ENCODE results near the gene ZKSCAN7.

DNA sequence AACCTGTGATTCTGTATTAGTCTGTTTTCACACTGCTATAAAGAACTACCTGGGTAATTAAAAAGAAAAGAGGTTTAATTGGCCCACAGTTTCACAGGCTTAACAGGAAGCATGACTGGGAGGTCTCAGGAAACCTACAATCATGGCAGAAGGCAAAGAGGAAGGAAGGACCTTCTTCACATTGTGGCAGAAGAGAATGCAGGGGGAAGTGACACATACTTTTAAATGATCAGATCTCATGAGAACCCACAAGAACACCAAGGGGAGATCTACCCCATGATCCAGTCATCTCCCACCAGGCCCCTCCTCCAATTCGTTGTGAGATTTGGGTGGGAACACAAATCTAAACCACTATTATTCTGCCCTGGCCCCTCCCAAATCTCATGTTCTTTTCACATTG, 6.1 kb downstream of the ZKSCAN7 start:
- TF ChIP-seq POLR2A (IDR thresholded peaks at IDR 0.05), result no peak
- TF ChIP-seq, protein P1, sequence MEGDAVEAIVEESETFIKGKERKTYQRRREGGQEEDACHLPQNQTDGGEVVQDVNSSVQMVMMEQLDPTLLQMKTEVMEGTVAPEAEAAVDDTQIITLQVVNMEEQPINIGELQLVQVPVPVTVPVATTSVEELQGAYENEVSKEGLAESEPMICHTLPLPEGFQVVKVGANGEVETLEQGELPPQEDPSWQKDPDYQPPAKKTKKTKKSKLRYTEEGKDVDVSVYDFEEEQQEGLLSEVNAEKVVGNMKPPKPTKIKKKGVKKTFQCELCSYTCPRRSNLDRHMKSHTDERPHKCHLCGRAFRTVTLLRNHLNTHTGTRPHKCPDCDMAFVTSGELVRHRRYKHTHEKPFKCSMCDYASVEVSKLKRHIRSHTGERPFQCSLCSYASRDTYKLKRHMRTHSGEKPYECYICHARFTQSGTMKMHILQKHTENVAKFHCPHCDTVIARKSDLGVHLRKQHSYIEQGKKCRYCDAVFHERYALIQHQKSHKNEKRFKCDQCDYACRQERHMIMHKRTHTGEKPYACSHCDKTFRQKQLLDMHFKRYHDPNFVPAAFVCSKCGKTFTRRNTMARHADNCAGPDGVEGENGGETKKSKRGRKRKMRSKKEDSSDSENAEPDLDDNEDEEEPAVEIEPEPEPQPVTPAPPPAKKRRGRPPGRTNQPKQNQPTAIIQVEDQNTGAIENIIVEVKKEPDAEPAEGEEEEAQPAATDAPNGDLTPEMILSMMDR (IDR thresholded peaks at IDR 0.05), result no peak
- no peak for TF ChIP-seq POLR2AphosphoS5 (IDR thresholded peaks at IDR 0.05; ENCODE audit: insufficient read depth in 1 of 2, low read depth in 1 of 2)
